Measurements from ENCODE around the gene ADAMTS2.

ADAMTS2 gene

DNA sequence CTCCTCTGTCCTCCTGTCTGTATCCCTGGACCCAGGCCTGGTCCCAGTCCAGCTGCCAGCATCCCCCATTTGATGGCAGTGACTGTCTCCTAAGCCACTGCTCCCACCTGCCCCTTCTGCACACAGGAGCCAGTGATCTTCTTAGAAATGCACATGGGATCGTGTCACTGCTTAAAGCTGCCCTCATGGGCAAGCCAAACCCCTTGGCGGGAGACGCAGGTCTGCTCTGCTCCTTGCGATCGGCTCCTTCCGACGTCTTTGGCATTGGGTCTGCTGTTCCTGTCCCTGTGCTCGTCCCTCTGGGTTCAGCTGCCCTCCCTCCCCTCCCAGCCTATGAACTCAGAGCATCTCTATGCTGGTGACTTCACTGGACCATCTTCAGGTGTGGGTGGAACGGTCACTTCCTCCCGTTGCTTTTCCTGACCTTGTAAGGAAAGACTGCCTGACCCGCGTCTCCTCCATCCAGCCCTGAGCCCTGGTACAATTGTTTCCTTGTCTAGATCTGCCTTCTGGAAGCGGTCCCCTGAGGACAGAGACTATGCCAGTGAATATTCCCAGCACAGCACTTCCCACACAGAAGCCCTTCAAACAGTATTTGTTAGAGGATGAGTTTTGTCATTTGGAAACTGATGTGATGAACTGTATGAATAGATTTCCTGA, 168.6 kb downstream of the ADAMTS2 start:
- TF ChIP-seq, protein P1, sequence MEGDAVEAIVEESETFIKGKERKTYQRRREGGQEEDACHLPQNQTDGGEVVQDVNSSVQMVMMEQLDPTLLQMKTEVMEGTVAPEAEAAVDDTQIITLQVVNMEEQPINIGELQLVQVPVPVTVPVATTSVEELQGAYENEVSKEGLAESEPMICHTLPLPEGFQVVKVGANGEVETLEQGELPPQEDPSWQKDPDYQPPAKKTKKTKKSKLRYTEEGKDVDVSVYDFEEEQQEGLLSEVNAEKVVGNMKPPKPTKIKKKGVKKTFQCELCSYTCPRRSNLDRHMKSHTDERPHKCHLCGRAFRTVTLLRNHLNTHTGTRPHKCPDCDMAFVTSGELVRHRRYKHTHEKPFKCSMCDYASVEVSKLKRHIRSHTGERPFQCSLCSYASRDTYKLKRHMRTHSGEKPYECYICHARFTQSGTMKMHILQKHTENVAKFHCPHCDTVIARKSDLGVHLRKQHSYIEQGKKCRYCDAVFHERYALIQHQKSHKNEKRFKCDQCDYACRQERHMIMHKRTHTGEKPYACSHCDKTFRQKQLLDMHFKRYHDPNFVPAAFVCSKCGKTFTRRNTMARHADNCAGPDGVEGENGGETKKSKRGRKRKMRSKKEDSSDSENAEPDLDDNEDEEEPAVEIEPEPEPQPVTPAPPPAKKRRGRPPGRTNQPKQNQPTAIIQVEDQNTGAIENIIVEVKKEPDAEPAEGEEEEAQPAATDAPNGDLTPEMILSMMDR (IDR thresholded peaks at IDR 0.05; ENCODE audit: low read length) = no peak
- no peak for TF ChIP-seq EZH2 (IDR thresholded peaks at IDR 0.05; ENCODE audit: borderline replicate concordance, low read length)
- no peak overlapping the region for H3K4me2 ChIP-seq (ENCODE audit: low read length)

DNA sequence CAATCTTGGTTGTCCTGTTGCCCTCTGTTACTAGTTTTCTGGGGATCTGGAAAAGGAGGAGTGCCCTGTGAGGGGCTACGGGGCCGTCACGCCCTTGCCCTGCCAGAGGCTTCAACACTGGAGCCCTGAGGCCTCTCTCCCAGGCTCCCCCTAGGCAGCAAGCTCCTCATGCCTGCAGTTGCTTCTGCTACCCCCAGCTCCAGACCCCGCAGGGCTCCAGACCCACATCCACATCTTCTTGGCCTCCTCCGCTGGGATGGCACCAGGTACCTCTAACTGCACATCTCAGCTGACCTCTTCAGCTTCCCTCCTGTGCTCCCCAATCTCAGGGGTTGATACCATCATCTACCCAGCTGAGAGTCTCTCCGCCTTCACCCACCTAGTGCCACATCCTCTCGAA, 169.1 kb downstream of the ADAMTS2 start:
- Histone ChIP-seq H3K4me2 (ENCODE audit: low read length) (no peak overlapping the region), H3K9me2 (ENCODE audit: low read depth, low read length) (no peaks in the 10 kb centered on the region), H3K36me3 (ENCODE audit: insufficient read depth, low read length) (no peaks in the 10 kb centered on the region), H3K27ac (ENCODE audit: low read depth, low read length, poor library complexity, severe bottlenecking) (no peak overlapping the region), H3K4me3 (ENCODE audit: low read depth, low read length, poor library complexity, severe bottlenecking) (no peak overlapping the region), H2AFZ (ENCODE audit: low read length) (no peak overlapping the region), H3K27me3 (ENCODE audit: insufficient read depth, low read length) (no peaks in the 10 kb centered on the region; the same call in 1 of the 2 replicates), H3K4me1 (ENCODE audit: insufficient read depth, low read length, severe bottlenecking) (no peaks in the 10 kb centered on the region), H3F3A (ENCODE audit: insufficient read depth, low read length) (no peaks in the 10 kb centered on the region), H3K79me2 (ENCODE audit: insufficient read depth, low read length) (no peaks in the 10 kb centered on the region), H4K20me1 (ENCODE audit: insufficient read depth, low read length) (no peaks in the 10 kb centered on the region), H3K9me3 (ENCODE audit: low read length) (no peaks in the 10 kb centered on the region), H3K9ac (ENCODE audit: low read length) (no peak overlapping the region)
- TF ChIP-seq, protein P1 (IDR thresholded peaks at IDR 0.05; ENCODE audit: low read length) = no peak
- no peak for TF ChIP-seq EZH2 (IDR thresholded peaks at IDR 0.05; ENCODE audit: borderline replicate concordance, low read length)

More for the DNA sequence above, 168.6 kb downstream of the ADAMTS2 start:
- Histone ChIP-seq H3K79me2 (ENCODE audit: insufficient read depth, low read length) (no peaks in the 10 kb centered on the region), H2AFZ (ENCODE audit: low read length) (no peak overlapping the region), H4K20me1 (ENCODE audit: insufficient read depth, low read length) (no peaks in the 10 kb centered on the region), H3K27ac (ENCODE audit: low read depth, low read length, poor library complexity, severe bottlenecking) (no peak overlapping the region), H3K9ac (ENCODE audit: low read length) (no peak overlapping the region), H3K9me2 (ENCODE audit: low read depth, low read length) (no peaks in the 10 kb centered on the region), H3K36me3 (ENCODE audit: insufficient read depth, low read length) (no peaks in the 10 kb centered on the region), H3F3A (ENCODE audit: insufficient read depth, low read length) (no peaks in the 10 kb centered on the region), H3K9me3 (ENCODE audit: low read length) (no peaks in the 10 kb centered on the region), H3K4me3 (ENCODE audit: low read depth, low read length, poor library complexity, severe bottlenecking) (no peak overlapping the region), H3K4me1 (ENCODE audit: insufficient read depth, low read length, severe bottlenecking) (no peaks in the 10 kb centered on the region), H3K27me3 (ENCODE audit: insufficient read depth, low read length) (no peaks in the 10 kb centered on the region; the same call in 1 of the 2 replicates)

DNA sequence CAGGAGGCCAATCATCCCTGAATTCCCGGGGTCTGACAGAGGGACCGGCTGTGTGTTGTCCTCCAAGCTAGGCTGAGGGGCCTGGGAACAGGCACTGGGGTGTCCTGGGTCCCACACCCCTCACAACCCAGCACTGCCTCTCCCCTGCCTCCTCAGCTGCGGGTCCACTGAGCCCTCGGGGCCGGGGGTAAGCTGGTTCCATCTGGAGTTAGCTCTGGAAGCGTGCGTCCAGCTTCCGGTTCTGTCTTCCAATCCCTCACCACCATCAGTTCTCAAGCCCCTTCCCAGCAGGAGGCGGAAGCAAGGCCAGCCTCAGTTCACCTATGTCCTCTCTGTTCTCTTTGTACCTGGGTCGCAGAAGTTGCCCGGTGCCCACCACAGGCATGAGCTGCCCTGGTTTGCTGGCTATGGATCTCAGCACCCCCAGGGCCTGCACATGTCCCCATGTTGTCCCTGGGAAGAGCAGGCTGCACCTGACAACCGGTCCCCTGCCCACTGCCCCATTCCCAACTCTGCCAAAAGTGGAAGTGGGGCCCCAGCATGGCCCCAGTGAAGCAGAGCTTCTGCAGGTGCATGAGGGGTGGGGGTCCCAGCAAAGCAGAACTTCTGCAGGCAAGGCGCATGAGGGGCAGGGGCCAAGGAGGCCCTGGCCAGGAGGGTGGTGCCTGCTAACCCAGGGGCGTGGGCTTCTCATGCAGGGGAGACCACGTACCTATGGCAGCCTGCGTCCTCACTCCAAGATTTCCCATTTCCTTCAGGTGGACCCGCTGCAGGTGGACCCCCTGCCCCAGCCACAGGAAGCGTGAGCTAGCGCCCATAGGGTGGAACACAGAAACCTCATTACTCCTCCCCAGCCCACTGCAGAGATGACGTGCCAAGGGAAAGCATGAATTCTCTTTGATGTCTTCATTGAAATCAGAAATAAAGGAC, 173.2 kb downstream of the ADAMTS2 start:
- Histone ChIP-seq H4K20me1 (ENCODE audit: insufficient read depth, low read length) (no peaks in the 10 kb centered on the region), H3K27ac (ENCODE audit: low read depth, low read length, poor library complexity, severe bottlenecking) (no peak overlapping the region), H3K9ac (ENCODE audit: low read length) (no peak overlapping the region), H3K36me3 (ENCODE audit: insufficient read depth, low read length) (no peaks in the 10 kb centered on the region), H3K4me2 (ENCODE audit: low read length) (no peak overlapping the region), H3K9me3 (ENCODE audit: low read length) (no peaks in the 10 kb centered on the region), H3K27me3 (ENCODE audit: insufficient read depth, low read length) (no peaks in the 10 kb centered on the region; the same call in 1 of the 2 replicates), H3F3A (ENCODE audit: insufficient read depth, low read length) (no peaks in the 10 kb centered on the region), H3K4me3 (ENCODE audit: low read depth, low read length, poor library complexity, severe bottlenecking) (no peak overlapping the region), H3K79me2 (ENCODE audit: insufficient read depth, low read length) (no peaks in the 10 kb centered on the region), H3K4me1 (ENCODE audit: insufficient read depth, low read length, severe bottlenecking) (no peaks in the 10 kb centered on the region), H2AFZ (ENCODE audit: low read length) (no peak overlapping the region), H3K9me2 (ENCODE audit: low read depth, low read length) (no peaks in the 10 kb centered on the region)
- no peak for TF ChIP-seq EZH2 (IDR thresholded peaks at IDR 0.05; ENCODE audit: borderline replicate concordance, low read length)
- TF ChIP-seq, protein P1 (IDR thresholded peaks at IDR 0.05; ENCODE audit: low read length) = no peak

All from OCI-LY1 (cell line).